Stimulated activated naive CD8-positive, alpha-beta T cell treated with anti-CD3 and anti-CD28 coated beads, Interleukin-15, amount 100 ng/mL, for 72 hours (primary cell): ENCODE results near the gene CHST14.

ENCODE experiments used
- ATAC-seq: fragments of 150-1000 bp; cut with Tn5 transposase; 2 replicates; pipeline ENCODE4 v1.10.0; 2021; ENCODE audit warnings: mild to moderate bottlenecking, moderate library complexity
- DNase-seq, 2 donors: peaks; one replicate each; pipeline ENCODE4 v3.0.0; 2021 to 2022
- H3K27ac Mint-ChIP-seq, 2 donors: one replicate each; pipeline ENCODE4 v1.8.0; 2022; ENCODE audit warnings: mild to moderate bottlenecking in 2 of 2, mixed read lengths in 2 of 2, moderate library complexity in 2 of 2
- H3K27me3 Mint-ChIP-seq: one replicate; pipeline ENCODE4 v1.8.0; 2022; ENCODE audit warnings: mixed read lengths
- H3K4me1 Mint-ChIP-seq: one replicate; pipeline ENCODE4 v1.8.0; 2022; ENCODE audit warnings: mild to moderate bottlenecking, mixed read lengths
- H3K4me3 Mint-ChIP-seq, 2 donors: one replicate each; pipeline ENCODE4 v1.8.0; 2022; ENCODE audit warnings: mild to moderate bottlenecking in 2 of 2, mixed read lengths in 2 of 2, moderate library complexity in 1 of 2
- H3K9me3 Mint-ChIP-seq, 2 donors: one replicate each; pipeline ENCODE4 v1.8.0; 2022; ENCODE audit warnings: mixed read lengths in 2 of 2

The CHST14 gene

GRCh38 chr15:40470423-40471104, at the start of gene CHST14:
Gene CHST14, plus strand, starts transcription at chr15:40470984. Its CDS starts 230 bp downstream, at chr15:40471214.
- ATAC-seq (peak; percentile 75), DNase-seq (peak; percentile 38 to 43)
- Mint-ChIP-seq H3K4me1 (peaks cover 63% of the 10 kb centered on the region), H3K27ac (peak within 1 kb of the TSS; percentile 91 to 95), H3K27me3 (no peaks in the 10 kb centered on the region), H3K9me3 (no peaks in the 10 kb centered on the region), H3K4me3 (peak within 1 kb of the TSS; percentile 81 to 88)

GRCh38 chr15:40421246-40422157, 49.3 kb upstream of the CHST14 start:
- Mint-ChIP-seq H3K27me3 (no peaks in the 10 kb centered on the region), H3K4me3 (no peak overlapping the region), H3K9me3 (no peaks in the 10 kb centered on the region), H3K4me1 (peaks cover 8% of the 10 kb centered on the region), H3K27ac (no peak overlapping the region)
- peak; percentile 98 for ATAC-seq
- DNase-seq, result peak; percentile 82

GRCh38 chr15:40424483-40425115, 46.2 kb upstream of the CHST14 start:
- ATAC-seq, result no peak
- no peaks in the 10 kb centered on the region for H3K27me3 Mint-ChIP-seq

GRCh38 chr15:40425681-40426080, 45.1 kb upstream of the CHST14 start:
- DNase-seq (no peak), ATAC-seq (no peak)
- H3K4me3 Mint-ChIP-seq, result no peak overlapping the region

More at GRCh38 chr15:40424483-40425115, 46.2 kb upstream of the CHST14 start:
- Mint-ChIP-seq H3K9me3 (no peaks in the 10 kb centered on the region), H3K4me1 (peaks cover 8% of the 10 kb centered on the region), H3K27ac (no peak overlapping the region), H3K4me3 (no peak overlapping the region)
- no peak for DNase-seq

GRCh38 chr15:40427188-40427587, 43.6 kb upstream of the CHST14 start:
- no peak for ATAC-seq
- no peak for DNase-seq
- Mint-ChIP-seq H3K27ac (no peak overlapping the region), H3K27me3 (no peaks in the 10 kb centered on the region), H3K9me3 (no peaks in the 10 kb centered on the region), H3K4me1 (no peaks in the 10 kb centered on the region), H3K4me3 (no peak overlapping the region)

More at GRCh38 chr15:40425681-40426080, 45.1 kb upstream of the CHST14 start:
- no peaks in the 10 kb centered on the region for H3K9me3 Mint-ChIP-seq
- H3K27ac Mint-ChIP-seq, result peak overlapping the region in 1 of 2 donors; percentile 49
- no peaks in the 10 kb centered on the region for H3K27me3 Mint-ChIP-seq
- H3K4me1 Mint-ChIP-seq, result peaks cover 8% of the 10 kb centered on the region

GRCh38 chr15:40428185-40428584, 42.6 kb upstream of the CHST14 start:
- H3K4me1 Mint-ChIP-seq, result no peaks in the 10 kb centered on the region
- no peaks in the 10 kb centered on the region for H3K27me3 Mint-ChIP-seq
- no peak for ATAC-seq
- no peaks in the 10 kb centered on the region for H3K9me3 Mint-ChIP-seq
- DNase-seq, result no peak
- no peak overlapping the region for H3K4me3 Mint-ChIP-seq
- H3K27ac Mint-ChIP-seq, result peak overlapping the region in 1 of 2 donors; percentile 41

GRCh38 chr15:40429068-40429710, 41.6 kb upstream of the CHST14 start:
- Mint-ChIP-seq H3K27ac (no peak overlapping the region), H3K4me3 (no peak overlapping the region), H3K27me3 (peaks cover 2% of the 10 kb centered on the region), H3K4me1 (no peaks in the 10 kb centered on the region), H3K9me3 (no peaks in the 10 kb centered on the region)
- DNase-seq (no peak), ATAC-seq (no peak)

GRCh38 chr15:40430271-40430805, 40.4 kb upstream of the CHST14 start:
- ATAC-seq, result no peak
- no peak for DNase-seq
- H3K27me3 Mint-ChIP-seq, result peaks cover 14% of the 10 kb centered on the region
- H3K27ac Mint-ChIP-seq, result no peak overlapping the region
- no peaks in the 10 kb centered on the region for H3K9me3 Mint-ChIP-seq
- H3K4me3 Mint-ChIP-seq, result no peak overlapping the region
- H3K4me1 Mint-ChIP-seq, result peaks cover 6% of the 10 kb centered on the region

GRCh38 chr15:40435023-40435709, 35.6 kb upstream of the CHST14 start:
- H3K9me3 Mint-ChIP-seq, result no peaks in the 10 kb centered on the region

GRCh38 chr15:40435710-40436089, 35.1 kb upstream of the CHST14 start:
- Mint-ChIP-seq H3K4me1 (peaks cover 53% of the 10 kb centered on the region), H3K4me3 (peak overlapping the region in 1 of 2 donors; percentile 47), H3K9me3 (no peaks in the 10 kb centered on the region), H3K27me3 (peaks cover 64% of the 10 kb centered on the region), H3K27ac (no peak overlapping the region)
- no peak for DNase-seq
- no peak for ATAC-seq

More at GRCh38 chr15:40435023-40435709, 35.6 kb upstream of the CHST14 start:
- Mint-ChIP-seq H3K4me3 (peak overlapping the region in 1 of 2 donors; percentile 47), H3K27me3 (peaks cover 62% of the 10 kb centered on the region), H3K4me1 (peaks cover 50% of the 10 kb centered on the region), H3K27ac (no peak overlapping the region)
- ATAC-seq (no peak), DNase-seq (no peak)

- ATAC-seq, result no peak
- Mint-ChIP-seq H3K4me1 (peaks cover 53% of the 10 kb centered on the region), H3K9me3 (no peaks in the 10 kb centered on the region)
Measured at GRCh38 chr15:40436116-40436891, 34.5 kb upstream of the CHST14 start.

GRCh38 chr15:40436892-40437751, 33.7 kb upstream of the CHST14 start:
- DNase-seq (no peak), ATAC-seq (no peak)
- H3K27me3 Mint-ChIP-seq, result peaks cover 64% of the 10 kb centered on the region
- H3K9me3 Mint-ChIP-seq, result no peaks in the 10 kb centered on the region
- H3K4me1 Mint-ChIP-seq, result peaks cover 53% of the 10 kb centered on the region
- H3K4me3 Mint-ChIP-seq, result peak overlapping the region; percentile 73 to 82
- no peak overlapping the region for H3K27ac Mint-ChIP-seq

More at GRCh38 chr15:40436116-40436891, 34.5 kb upstream of the CHST14 start:
- Mint-ChIP-seq H3K27ac (no peak overlapping the region), H3K4me3 (peak overlapping the region; percentile 73 to 82), H3K27me3 (peaks cover 64% of the 10 kb centered on the region)
- peak in 1 of 2 donors; percentile 19 for DNase-seq
